Limb (tissue), 2 donors: ENCODE measurements around the gene SP1.
"Not testable (repeated sequence)": the region's sequence is repeated elsewhere in the genome, so short reads cannot be mapped to it uniquely, and the experiment has no call there.

Experiments used
- DNase-seq, 2 donors: peaks; one replicate each; pipeline ENCODE4 v3.0.0-alpha.2; 2016; ENCODE audit errors: extremely low spot score in 2 of 2

The SP1 gene

GRCh38 chr12:53380104-53380793, at the start of gene SP1:
Gene SP1 (plus strand): TSS chr12:53380176. CDS start chr12:53380292, 116 bp downstream.
- DNase-seq, result peak; percentile 93 to 100

GRCh38 chr12:53330671-53331070, 49.3 kb upstream of the SP1 start:
- no peak for DNase-seq

GRCh38 chr12:53332339-53332738, 47.6 kb upstream of the SP1 start:
- not testable (repeated sequence) for DNase-seq

GRCh38 chr12:53332744-53333143, 47.2 kb upstream of the SP1 start:
- DNase-seq, result no peak

GRCh38 chr12:53333289-53333688, 46.7 kb upstream of the SP1 start:
- DNase-seq, result no peak

GRCh38 chr12:53333845-53334244, 46.1 kb upstream of the SP1 start:
- no peak for DNase-seq

GRCh38 chr12:53334822-53335221, 45.2 kb upstream of the SP1 start:
- no peak for DNase-seq

GRCh38 chr12:53336181-53336681, 43.7 kb upstream of the SP1 start, which contains the start of gene SP7:
Gene SP7 (minus strand): TSS chr12:53336354. CDS start chr12:53335646, 708 bp downstream.
- DNase-seq, result peak in 1 of 2 donors; percentile 36

- DNase-seq, result no peak
Observed at GRCh38 chr12:53338017-53338416, 42.0 kb upstream of the SP1 start.

- no peak for DNase-seq
Observed at GRCh38 chr12:53338916-53339315, 41.1 kb upstream of the SP1 start.

- no peak for DNase-seq
Observed at GRCh38 chr12:53340398-53340797, 39.6 kb upstream of the SP1 start.

GRCh38 chr12:53343449-53343848, 36.5 kb upstream of the SP1 start:
- no peak for DNase-seq

- DNase-seq, result no peak
Observed at GRCh38 chr12:53343969-53344368, 36.0 kb upstream of the SP1 start.

GRCh38 chr12:53344487-53344823, 35.5 kb upstream of the SP1 start:
- no peak for DNase-seq

- DNase-seq, result peak; percentile 83 to 90
Observed at GRCh38 chr12:53344824-53345485, 35.0 kb upstream of the SP1 start.

- peak in 1 of 2 donors; percentile 69 for DNase-seq
Observed at GRCh38 chr12:53345486-53346188, 34.3 kb upstream of the SP1 start.

GRCh38 chr12:53346491-53346890, 33.5 kb upstream of the SP1 start:
- no peak for DNase-seq

- DNase-seq, result no peak
Observed at GRCh38 chr12:53347905-53348304, 32.1 kb upstream of the SP1 start.

GRCh38 chr12:53352331-53353256, 27.4 kb upstream of the SP1 start:
- DNase-seq, result peak; percentile 83 to 86

- DNase-seq, result no peak
Observed at GRCh38 chr12:53353257-53353655, 26.7 kb upstream of the SP1 start.

- DNase-seq, result no peak
Observed at GRCh38 chr12:53355121-53355520, 24.9 kb upstream of the SP1 start.
